ENCODE data around the gene MDM2.

Gene MDM2

DNA sequence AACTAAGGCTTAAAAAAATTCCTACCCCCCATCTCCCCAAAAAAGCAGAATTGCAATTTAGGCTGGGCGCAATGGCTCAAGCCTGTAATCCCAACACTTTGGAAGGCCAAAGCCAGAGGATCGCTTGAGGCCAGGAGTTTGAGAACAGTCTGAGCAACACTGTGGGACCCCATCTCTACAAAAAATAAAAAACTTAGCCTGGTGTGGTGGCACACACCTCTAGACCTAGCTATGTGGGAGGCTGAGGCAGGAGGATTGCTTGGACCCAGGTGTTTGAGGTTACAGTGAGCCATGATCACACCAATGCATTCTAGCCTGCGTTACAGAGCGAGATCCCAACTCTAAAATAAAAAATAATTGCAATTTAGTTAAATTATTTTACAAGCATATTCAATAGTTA, 70.9 kb downstream of the MDM2 start:
- Mint-ChIP-seq H3K4me3 (no peak overlapping the region), H3K36me3 (no peaks in the 10 kb centered on the region), H3K4me1 (no peaks in the 10 kb centered on the region), H3K27ac (no peak overlapping the region), H3K9me3 (no peaks in the 10 kb centered on the region)
- DNase-seq (ENCODE audit: low spot score in 2 of 2): no peak
- no peak for ATAC-seq

- H3K36me3 Mint-ChIP-seq: no peaks in the 10 kb centered on the region
- DNase-seq (ENCODE audit: low spot score in 2 of 2) (no peak), ATAC-seq (no peak)
- no peaks in the 10 kb centered on the region for H3K9me3 Mint-ChIP-seq
- no peak overlapping the region for H3K4me3 Mint-ChIP-seq
- no peaks in the 10 kb centered on the region for H3K4me1 Mint-ChIP-seq
- no peak overlapping the region for H3K27ac Mint-ChIP-seq
Measured at GRCh38 chr12:68880660-68881325, 72.8 kb downstream of the MDM2 start.

GRCh38 chr12:68882251-68882964, 74.4 kb downstream of the MDM2 start:
- Mint-ChIP-seq H3K36me3 (no peaks in the 10 kb centered on the region), H3K4me3 (no peak overlapping the region), H3K9me3 (no peaks in the 10 kb centered on the region), H3K27ac (no peak overlapping the region), H3K4me1 (no peaks in the 10 kb centered on the region)
- ATAC-seq (no peak), DNase-seq (ENCODE audit: low spot score in 2 of 2) (no peak)

- Mint-ChIP-seq H3K27ac (no peak overlapping the region), H3K4me3 (no peak overlapping the region), H3K9me3 (no peaks in the 10 kb centered on the region), H3K4me1 (no peaks in the 10 kb centered on the region), H3K36me3 (no peaks in the 10 kb centered on the region)
- ATAC-seq (no peak), DNase-seq (ENCODE audit: low spot score in 2 of 2) (no peak)
Measured at GRCh38 chr12:68883151-68883550, 75.2 kb downstream of the MDM2 start.

DNA sequence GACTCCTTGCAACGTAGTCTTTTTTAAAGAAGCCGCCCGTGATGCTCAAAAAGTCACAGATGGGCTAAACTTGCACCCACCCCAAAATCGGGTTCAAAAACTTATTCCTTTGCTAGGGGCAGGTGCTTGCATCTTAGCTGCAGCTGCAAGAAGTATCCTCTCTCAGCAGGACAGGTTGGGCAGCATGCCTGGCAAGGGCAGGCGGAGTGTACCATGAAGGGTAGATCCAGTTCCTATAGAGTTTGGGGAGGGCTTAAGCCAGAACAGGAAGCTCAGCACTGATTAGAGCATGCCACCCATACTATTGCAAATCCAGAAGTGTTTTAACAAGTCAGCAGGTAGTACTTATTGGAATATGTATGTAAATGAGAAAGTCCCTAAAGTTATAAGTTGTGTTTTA, 76.3 kb downstream of the MDM2 start:
- no peak for DNase-seq (ENCODE audit: low spot score in 2 of 2)
- no peak overlapping the region for H3K27ac Mint-ChIP-seq
- no peaks in the 10 kb centered on the region for H3K4me1 Mint-ChIP-seq
- no peak overlapping the region for H3K4me3 Mint-ChIP-seq
- H3K9me3 Mint-ChIP-seq: no peaks in the 10 kb centered on the region
- no peaks in the 10 kb centered on the region for H3K36me3 Mint-ChIP-seq
- no peak for ATAC-seq

- ATAC-seq (no peak), DNase-seq (ENCODE audit: low spot score in 2 of 2) (no peak)
- Mint-ChIP-seq H3K4me3 (no peak overlapping the region), H3K4me1 (no peaks in the 10 kb centered on the region), H3K9me3 (no peaks in the 10 kb centered on the region), H3K36me3 (no peaks in the 10 kb centered on the region), H3K27ac (no peak overlapping the region)
Measured at GRCh38 chr12:68885381-68885780, 77.4 kb downstream of the MDM2 start.

GRCh38 chr12:68886636-68887572, 78.9 kb downstream of the MDM2 start:
- Mint-ChIP-seq H3K4me3 (no peak overlapping the region), H3K36me3 (no peaks in the 10 kb centered on the region), H3K27ac (no peak overlapping the region), H3K4me1 (no peaks in the 10 kb centered on the region), H3K9me3 (no peaks in the 10 kb centered on the region)
- DNase-seq (ENCODE audit: low spot score in 2 of 2) (no peak), ATAC-seq (no peak)

- H3K27ac Mint-ChIP-seq: no peak overlapping the region
- ATAC-seq: no peak
Measured at GRCh38 chr12:68887641-68888040, 79.7 kb downstream of the MDM2 start.

DNA sequence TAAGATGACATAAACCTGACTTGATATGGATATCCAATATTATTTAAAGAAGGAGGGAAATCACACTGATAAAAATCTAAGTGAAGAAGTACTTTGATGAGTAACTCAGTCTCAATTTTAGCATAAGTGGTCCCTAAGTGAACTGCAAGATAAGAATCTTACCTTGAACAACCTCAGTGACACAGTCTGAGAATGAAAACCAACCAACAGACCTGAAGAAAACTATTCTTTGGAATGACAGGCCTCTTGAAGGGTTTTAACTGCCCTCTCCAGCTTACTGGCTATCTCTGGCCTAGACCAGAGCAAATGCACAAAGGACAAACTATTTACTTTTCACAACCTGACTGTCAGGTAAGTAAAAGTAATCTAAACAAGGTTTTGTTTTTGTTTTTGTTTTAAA, 80.3 kb downstream of the MDM2 start:
- no peaks in the 10 kb centered on the region for H3K36me3 Mint-ChIP-seq
- no peaks in the 10 kb centered on the region for H3K4me1 Mint-ChIP-seq
- no peak overlapping the region for H3K4me3 Mint-ChIP-seq
- ATAC-seq (peak; percentile 85), DNase-seq (ENCODE audit: low spot score in 2 of 2) (no peak)
- H3K9me3 Mint-ChIP-seq: no peaks in the 10 kb centered on the region
- H3K27ac Mint-ChIP-seq: no peak overlapping the region

More at GRCh38 chr12:68887641-68888040, 79.7 kb downstream of the MDM2 start:
- no peaks in the 10 kb centered on the region for H3K4me1 Mint-ChIP-seq
- no peaks in the 10 kb centered on the region for H3K9me3 Mint-ChIP-seq
- H3K36me3 Mint-ChIP-seq: no peaks in the 10 kb centered on the region
- DNase-seq (ENCODE audit: low spot score in 2 of 2): no peak
- H3K4me3 Mint-ChIP-seq: no peak overlapping the region

- H3K4me3 Mint-ChIP-seq: no peak overlapping the region
- no peaks in the 10 kb centered on the region for H3K4me1 Mint-ChIP-seq
- no peak for DNase-seq (ENCODE audit: low spot score in 2 of 2)
- H3K9me3 Mint-ChIP-seq: no peaks in the 10 kb centered on the region
- no peaks in the 10 kb centered on the region for H3K36me3 Mint-ChIP-seq
- no peak overlapping the region for H3K27ac Mint-ChIP-seq
- no peak for ATAC-seq
Measured at GRCh38 chr12:68890701-68891113, 82.7 kb downstream of the MDM2 start.

- Mint-ChIP-seq H3K9me3 (no peaks in the 10 kb centered on the region), H3K27ac (no peak overlapping the region), H3K4me3 (no peak overlapping the region), H3K4me1 (no peaks in the 10 kb centered on the region), H3K36me3 (no peaks in the 10 kb centered on the region)
- DNase-seq (ENCODE audit: low spot score in 2 of 2) (no peak), ATAC-seq (no peak)
Measured at GRCh38 chr12:68891141-68891540, 83.2 kb downstream of the MDM2 start.

GRCh38 chr12:68893201-68893600, 85.2 kb downstream of the MDM2 start:
- Mint-ChIP-seq H3K27ac (no peak overlapping the region), H3K9me3 (no peaks in the 10 kb centered on the region), H3K4me3 (no peak overlapping the region), H3K36me3 (no peaks in the 10 kb centered on the region), H3K4me1 (no peaks in the 10 kb centered on the region)
- DNase-seq (ENCODE audit: low spot score in 2 of 2): no peak
- no peak for ATAC-seq

DNA sequence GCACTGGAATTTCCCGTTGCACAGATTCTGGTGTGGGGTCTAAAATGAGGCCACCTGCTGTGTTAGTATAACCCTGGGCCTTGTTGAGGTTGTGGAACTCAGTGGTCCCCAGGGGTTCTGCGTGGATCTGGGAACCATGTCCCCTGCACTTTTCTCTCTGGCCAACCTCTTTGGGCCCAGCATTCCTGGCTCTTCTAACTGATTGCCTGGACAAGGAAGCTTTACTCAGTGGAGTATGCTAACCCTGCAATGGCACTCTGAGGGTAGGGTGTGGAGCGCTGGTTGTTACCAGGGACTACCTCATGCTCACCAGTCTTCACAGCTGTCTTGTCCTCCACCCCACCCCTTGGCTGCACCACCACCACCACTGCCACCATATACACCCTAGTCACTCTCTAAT, 85.8 kb downstream of the MDM2 start:
- Mint-ChIP-seq H3K36me3 (no peaks in the 10 kb centered on the region), H3K4me3 (no peak overlapping the region), H3K27ac (no peak overlapping the region), H3K4me1 (no peaks in the 10 kb centered on the region), H3K9me3 (no peaks in the 10 kb centered on the region)
- DNase-seq (ENCODE audit: low spot score in 2 of 2) (no peak), ATAC-seq (peak; percentile 6)

DNA sequence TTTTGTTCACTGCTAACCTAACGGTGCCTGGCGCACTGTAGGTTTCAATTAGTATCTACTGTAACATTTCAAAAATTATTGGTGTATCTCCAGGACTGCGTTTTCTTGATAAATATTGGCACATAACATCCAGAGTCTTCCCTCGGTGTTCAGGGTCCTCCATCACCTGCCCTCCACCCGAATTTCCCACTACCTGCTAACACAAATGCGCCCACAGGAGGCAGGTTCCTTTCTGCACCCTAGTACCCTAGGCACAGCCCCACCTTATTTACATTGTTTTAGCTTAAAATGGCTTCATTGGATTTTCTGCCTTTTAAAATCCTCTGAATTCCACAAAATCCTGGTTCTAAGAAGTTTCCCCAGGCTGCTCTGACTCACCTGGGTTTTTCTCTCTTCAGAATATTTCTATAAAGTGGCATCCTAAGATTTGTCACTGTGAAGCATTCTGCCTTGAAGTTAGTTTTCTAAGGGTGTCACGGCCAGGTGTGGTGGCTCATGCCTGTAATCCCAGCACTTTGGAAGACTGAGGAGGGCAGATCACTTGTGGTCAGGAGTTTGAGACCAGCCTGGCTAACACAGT, 86.4 kb downstream of the MDM2 start:
- H3K9me3 Mint-ChIP-seq: no peaks in the 10 kb centered on the region
- DNase-seq (ENCODE audit: low spot score in 2 of 2): no peak
- no peak overlapping the region for H3K27ac Mint-ChIP-seq
- H3K4me1 Mint-ChIP-seq: no peaks in the 10 kb centered on the region
- ATAC-seq: no peak
- no peaks in the 10 kb centered on the region for H3K36me3 Mint-ChIP-seq
- no peak overlapping the region for H3K4me3 Mint-ChIP-seq

DNA sequence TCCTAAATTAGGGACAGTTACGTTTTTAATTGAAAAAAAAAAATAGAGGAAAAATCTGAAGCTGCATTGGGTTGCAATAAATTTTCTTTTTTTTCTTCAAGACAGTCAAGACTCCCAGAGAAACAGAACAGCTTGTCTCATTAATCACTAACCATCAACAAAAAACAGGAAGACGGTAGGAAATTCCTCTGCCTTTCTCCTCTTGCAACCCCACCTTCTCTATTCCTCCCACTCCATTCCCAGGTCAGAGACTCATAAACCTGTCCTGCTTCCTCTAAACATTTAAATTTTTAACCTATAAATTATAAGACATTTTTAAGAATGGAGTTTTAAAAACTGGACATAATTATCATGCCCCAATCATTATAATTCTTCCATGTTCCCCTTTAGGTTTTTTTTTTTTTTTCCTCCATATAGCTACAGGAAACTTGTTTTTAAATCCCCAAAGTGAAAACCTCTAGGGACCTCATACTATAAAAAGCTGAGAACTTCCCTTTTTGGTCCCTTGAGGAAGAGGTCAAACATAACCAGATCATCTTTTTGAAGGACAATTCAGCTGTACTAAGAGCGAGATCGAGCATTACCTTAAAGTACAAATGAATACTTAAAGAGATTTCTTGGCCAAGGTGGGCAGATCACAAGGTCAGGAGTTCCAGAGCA, 89.0 kb downstream of the MDM2 start:
- Mint-ChIP-seq H3K4me1 (no peaks in the 10 kb centered on the region), H3K27ac (no peak overlapping the region), H3K36me3 (no peaks in the 10 kb centered on the region), H3K9me3 (no peaks in the 10 kb centered on the region), H3K4me3 (no peak overlapping the region)
- ATAC-seq: no peak
- DNase-seq (ENCODE audit: low spot score in 2 of 2): no peak
